A549 (cell line): ENCODE data around the gene ACTR2.
"Not testable (repeated sequence)": the region's sequence is repeated elsewhere in the genome, so short reads cannot be mapped to it uniquely, and the experiment has no call there.

Experiments
- CTCF ChIP-seq: fragments of >200 bp; sonication (Bioruptor Twin); formaldehyde crosslinking; IDR thresholded peaks from 3 replicates; pipeline ENCODE4 v1.5.1; 2016
- KDM5A ChIP-seq: fragments of 200-600 bp; sonication (generic); IDR thresholded peaks from 2 replicates; pipeline ENCODE4 v1.6.1; 2016; ENCODE audit warnings: antibody characterized with exemption, mild to moderate bottlenecking
- NPAS2 ChIP-seq: fragments of 250-450 bp; sonication (Bioruptor Pico); IDR thresholded peaks from 2 replicates; pipeline ENCODE4 v1.8.0; 2022; ENCODE audit warnings: mild to moderate bottlenecking, moderate library complexity, borderline replicate concordance
- PHF8 ChIP-seq: fragments of 200-600 bp; sonication (generic); IDR thresholded peaks from 2 replicates; pipeline ENCODE4 v1.6.1; 2016; ENCODE audit warnings: low read depth, mild to moderate bottlenecking, antibody characterized with exemption, moderate library complexity, borderline replicate concordance
- POLR2A ChIP-seq: IDR thresholded peaks from 2 replicates; pipeline ENCODE4 v1.6.1; 2012; ENCODE audit warnings: mild to moderate bottlenecking, low read length
- RAD21 ChIP-seq, 2 experiments: fragments of >200 bp in 1 of 2; sonication (Bioruptor Twin) in 1 of 2; formaldehyde crosslinking in 1 of 2; IDR thresholded peaks in 1 of 2; conservative IDR thresholded peaks in 1 of 2; 2 replicates in 1 of 2; 3 replicates in 1 of 2; pipeline ENCODE4 v1.6.1; 2012 to 2018; ENCODE audit warnings: inconsistent platforms in 1 of 2
- RARB ChIP-seq: fragments of 250-450 bp; sonication (Bioruptor Pico); IDR thresholded peaks from 2 replicates; pipeline ENCODE4 v1.8.0; 2021; ENCODE audit warnings: mild to moderate bottlenecking, moderate library complexity
- SMC3 ChIP-seq: fragments of >200 bp; sonication (Bioruptor Twin); formaldehyde crosslinking; IDR thresholded peaks from 3 replicates; pipeline ENCODE4 v1.6.1; 2018; ENCODE audit warnings: inconsistent platforms

GRCh38 chr2:65317351-65317750, 89.7 kb downstream of the ACTR2 start:
- TF ChIP-seq KDM5A; NPAS2 (CRISPR knock-in tag); CTCF; POLR2A; SMC3; RAD21 (conservative IDR thresholded peaks at IDR 0.05 in 1 of 2, IDR thresholded peaks at IDR 0.05 in 1 of 2); PHF8; RARB (CRISPR knock-in tag): not testable (repeated sequence)
